Stimulated activated CD8-positive, alpha-beta memory T cell treated with anti-CD3 and anti-CD28 coated beads, Interleukin-12 subunit alpha, Interleukin-12 subunit beta, amount 100 ng/mL, for 24 hours (primary cell): ENCODE data around the gene DBP.

Experiments used
- DNase-seq: peaks from one replicate; pipeline ENCODE4 v3.0.0-alpha.2; 2020; ENCODE audit errors: extremely low read depth

The DBP gene

DNA sequence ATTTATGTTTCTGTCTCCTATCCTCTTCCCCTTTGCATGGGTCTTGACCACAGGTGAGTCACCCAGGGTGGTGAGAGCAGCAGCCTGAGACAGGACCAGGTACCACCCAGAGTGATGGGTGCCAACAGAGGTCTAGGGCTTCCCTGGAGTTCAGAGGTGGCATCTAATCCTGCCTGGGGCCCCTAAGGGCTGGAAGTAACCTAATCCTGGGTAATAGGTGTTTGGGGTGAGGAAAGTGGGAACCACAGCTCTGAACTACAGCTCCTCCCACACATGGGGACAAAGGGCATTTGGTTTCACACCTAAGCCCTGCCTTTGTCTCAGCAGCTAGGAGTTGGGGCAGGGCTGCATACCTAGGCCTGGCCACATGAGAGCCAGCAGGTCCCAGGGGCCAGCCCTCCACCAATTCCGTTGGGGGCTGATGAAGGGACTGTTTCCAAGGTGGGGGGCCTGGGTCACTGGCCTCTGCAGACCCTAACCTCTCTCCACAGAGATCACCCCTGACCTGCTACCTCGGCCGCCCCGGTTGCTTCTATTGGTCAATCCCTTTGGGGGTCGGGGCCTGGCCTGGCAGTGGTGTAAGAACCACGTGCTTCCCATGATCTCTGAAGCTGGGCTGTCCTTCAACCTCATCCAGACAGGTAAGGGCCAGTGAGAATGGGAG lies 9.8 kb downstream of the DBP start:
- DNase-seq: no peak

DNA sequence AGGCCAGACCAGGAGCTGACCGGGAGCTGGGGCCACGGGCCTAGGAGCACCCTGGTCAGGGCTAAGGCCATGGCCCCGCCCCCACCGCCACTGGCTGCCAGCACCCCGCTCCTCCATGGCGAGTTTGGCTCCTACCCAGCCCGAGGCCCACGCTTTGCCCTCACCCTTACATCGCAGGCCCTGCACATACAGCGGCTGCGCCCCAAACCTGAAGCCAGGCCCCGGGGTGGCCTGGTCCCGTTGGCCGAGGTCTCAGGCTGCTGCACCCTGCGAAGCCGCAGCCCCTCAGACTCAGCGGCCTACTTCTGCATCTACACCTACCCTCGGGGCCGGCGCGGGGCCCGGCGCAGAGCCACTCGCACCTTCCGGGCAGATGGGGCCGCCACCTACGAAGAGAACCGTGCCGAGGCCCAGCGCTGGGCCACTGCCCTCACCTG lies 11.3 kb downstream of the DBP start:
- DNase-seq: no peak

GRCh38 chr19:48624791-48625723 lies 12.1 kb downstream of the DBP start:
- no peak for DNase-seq

DNA sequence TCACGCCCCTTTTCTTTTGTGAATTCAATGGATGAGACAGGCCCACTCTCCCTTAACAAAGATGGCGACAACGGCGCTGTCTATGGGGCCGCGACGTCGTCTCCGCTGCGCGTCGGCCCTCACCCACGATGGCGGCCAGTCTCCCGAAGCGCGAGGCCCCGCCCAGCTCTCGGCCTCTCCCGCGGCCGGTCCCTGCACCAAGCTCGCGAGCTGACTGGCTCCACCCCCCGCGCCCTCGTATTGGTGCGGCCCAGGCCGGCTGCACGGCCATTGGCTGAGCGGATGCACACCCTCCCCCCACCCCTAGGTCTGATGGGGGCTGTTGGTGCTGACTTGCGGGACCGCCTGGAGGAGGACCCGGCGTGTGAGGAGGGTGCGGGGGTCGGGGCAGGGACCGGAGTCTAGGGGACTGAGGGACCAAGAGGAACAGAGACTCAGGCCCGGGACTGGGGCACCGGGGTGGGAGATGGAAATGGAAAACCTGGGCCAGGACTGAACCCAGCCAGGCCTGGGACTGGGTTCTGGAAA lies 13.0 kb downstream of the DBP start:
- DNase-seq: peak; percentile 99

DNA sequence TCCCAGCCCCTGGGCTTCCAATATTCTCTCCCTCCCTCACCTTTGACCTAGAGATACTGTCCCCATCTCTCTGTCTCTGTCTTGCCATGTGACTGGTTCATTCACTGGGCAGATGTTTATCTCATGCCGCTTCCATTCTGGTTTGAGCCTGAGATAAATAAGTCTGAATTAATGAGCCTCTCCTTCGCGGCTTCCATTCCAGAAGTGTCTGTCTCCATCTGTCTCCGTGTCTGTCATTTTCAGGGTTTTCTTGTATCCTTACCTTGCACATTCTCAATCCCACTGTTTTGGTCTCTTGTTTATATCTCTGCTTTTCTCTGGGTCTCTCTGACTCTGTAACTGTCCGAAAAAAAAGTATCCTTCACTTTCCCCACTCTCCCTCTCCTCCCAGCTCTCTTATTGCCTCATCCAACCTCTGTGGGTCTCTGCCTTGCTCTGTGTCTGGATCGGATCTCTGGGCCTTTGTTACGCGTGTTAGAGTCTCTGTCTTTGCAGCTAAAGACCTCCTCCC lies 13.6 kb downstream of the DBP start:
- DNase-seq: no peak

DNA sequence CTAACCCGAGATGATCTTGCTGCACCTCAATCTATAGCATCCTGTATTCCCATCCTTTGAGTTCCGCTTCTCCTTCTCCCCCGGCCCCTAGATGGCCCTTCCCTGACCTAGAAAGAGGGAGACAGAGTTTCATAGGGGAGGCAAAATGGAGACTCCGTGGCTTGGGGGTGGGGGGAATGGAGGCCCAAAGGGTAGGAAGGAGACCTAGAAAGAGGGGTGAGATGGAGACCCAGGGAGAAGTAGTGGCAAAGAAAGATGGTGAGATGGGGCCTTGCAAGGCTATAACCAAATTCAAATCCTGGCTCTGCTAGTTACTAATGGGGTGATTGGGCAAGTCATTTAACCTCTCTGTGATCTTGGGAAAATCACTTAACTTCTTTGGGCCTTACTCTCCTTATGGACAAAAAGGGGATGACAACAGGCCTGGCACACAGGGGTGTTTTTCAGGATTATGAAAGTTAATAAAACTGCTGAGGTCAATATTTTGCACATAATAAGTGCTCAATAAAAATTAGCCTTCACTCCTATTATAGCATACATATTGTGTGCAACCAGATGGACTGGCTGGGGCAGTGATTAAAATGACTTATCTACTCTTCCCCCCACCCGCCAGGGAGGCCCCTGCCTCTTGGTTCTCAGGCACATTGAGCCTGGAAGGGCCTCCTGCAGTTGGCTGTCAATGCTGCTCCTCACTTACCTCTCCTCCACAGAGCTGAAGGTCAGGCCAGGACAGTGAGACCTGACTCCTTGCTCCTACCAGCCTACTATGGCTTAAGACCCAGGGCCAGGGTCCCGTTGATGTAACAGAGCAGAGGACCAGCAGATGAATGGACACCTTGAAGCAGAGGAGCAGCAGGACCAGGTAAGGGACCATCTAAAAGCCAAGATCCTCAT lies 17.2 kb downstream of the DBP start:
- DNase-seq: no peak

- peak; percentile 93 for DNase-seq
These were observed 18.1 kb downstream of the DBP start, which contains the start of the genes RPL18 and SPHK2 for GRCh38 chr19:48618916-48619691. Gene RPL18 (minus strand): TSS chr19:48619178. CDS start chr19:48619143, 35 bp downstream. Gene SPHK2 (plus strand): TSS chr19:48619506. CDS start chr19:48620515, 1,009 bp downstream.

DNA sequence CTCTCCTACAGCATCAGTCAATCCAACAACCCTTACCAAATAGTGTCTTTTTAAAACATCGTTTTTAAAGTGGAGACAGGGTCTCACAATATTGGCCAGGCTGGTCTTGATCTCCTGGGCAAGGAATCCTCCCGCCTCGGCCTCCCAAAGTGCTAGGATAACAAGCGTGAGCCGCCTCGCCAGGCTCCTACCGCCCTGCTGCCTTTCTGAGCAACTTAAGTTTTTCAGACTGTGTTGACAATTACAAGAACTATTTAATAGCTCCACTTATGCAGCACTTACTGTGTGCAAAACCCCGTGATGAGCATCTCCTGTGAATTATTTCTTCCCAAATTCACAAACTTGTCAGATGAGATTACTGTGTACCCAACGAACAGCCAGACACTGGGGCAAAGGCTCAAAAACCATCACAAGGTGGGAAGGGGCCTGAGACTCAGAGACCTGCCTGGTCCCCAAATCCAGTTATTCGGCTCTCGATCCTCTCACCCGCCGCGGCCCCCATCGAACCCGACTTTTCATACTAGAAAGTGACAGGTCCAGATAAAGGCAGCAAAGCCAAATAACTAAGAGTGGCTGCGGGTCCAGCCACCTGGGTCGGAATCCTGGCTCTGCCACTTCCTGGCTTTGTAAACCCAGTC lies 18.8 kb downstream of the DBP start:
- DNase-seq: no peak

DNA sequence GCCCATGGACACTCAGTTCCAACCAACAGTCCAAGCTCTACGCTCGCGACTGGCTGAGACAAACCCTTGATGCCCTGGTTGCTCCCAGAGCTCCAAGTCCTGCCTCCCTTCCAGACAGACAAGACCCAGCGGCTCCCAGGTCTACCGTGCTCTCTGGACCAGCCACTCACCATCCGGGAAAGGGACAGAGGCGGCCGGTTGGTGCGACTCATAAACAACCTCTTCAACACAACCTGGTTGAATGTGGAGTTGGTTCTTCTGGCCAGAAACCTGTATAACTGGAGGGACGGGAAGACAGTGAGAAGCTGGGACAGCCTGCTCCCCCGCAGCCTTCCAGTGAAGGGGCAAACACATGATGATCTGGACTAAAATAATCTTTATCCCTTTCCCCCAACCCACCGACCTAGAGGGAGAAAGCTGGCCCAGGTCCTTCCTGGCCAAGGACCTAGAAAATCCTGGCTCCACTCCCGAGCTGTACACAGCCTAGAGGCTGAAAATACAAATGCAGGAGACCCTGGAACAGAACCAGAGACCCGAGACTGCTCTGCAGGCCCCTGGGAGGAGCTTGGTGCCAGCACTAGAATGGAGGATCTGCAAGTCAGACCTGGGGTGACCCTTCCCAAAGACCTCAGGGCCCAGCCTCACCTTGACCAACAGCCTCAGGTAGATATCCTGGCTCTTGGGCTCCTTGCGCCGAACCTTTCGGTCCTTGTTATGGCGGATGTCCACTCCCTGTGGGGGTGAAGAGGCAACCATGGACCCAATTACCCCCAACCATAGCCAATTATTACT lies 19.8 kb downstream of the DBP start:
- DNase-seq: no peak

DNA sequence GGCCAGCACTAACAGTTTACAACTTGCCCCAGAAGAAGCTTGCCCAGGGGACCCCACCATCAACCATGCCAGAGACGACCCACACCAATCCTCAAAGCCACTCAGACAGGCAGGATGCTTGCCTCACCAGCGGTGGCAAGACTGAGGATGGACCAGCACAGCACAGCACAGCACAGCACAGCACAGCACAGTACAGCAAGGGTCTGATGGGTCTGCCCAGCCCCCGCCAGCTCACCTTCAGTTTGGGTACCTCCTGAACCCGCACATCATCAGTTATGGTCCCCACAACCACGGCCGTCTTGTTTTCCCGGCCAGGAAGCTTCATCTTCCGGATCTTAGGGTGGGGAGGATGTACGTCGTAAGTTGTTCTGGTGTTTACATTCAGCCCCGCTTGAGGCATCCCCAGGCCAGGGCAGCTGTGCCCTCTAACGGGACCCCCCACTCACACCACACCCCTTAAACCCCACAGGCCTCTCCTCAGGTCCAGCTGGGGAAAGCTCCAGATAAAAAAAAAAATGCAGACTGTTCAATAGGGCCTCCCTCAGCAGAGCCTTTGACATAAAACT lies 20.6 kb downstream of the DBP start:
- no peak for DNase-seq

DNA sequence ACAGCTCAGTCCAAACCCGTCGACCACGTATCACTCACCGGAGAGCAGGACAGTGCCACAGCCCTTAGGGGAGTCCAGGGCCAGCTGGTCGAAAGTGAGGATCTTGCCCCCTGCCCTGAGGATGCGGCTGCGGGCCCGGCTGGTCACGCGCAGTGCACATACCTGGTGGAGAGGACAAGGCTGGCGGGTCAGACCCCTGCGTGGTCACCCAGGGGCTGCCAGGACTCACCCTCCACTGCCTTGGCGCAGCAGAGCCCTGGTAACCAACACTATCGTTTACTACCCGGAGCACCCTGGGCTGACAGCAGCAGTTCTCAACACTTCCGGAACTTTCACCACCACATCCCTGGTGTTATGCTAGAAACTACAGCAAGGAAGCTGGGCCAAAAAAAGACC lies 21.1 kb downstream of the DBP start:
- DNase-seq: no peak

GRCh38 chr19:48615231-48616040 lies 21.7 kb downstream of the DBP start:
- DNase-seq: no peak

GRCh38 chr19:48614436-48615230 lies 22.5 kb downstream of the DBP start, which contains the start of gene FAM83E:
Gene FAM83E (minus strand): TSS chr19:48615076. CDS start chr19:48613372, 1,704 bp downstream.
- no peak for DNase-seq

- DNase-seq: no peak
These were observed 23.2 kb downstream of the DBP start for GRCh38 chr19:48613852-48614435.

DNA sequence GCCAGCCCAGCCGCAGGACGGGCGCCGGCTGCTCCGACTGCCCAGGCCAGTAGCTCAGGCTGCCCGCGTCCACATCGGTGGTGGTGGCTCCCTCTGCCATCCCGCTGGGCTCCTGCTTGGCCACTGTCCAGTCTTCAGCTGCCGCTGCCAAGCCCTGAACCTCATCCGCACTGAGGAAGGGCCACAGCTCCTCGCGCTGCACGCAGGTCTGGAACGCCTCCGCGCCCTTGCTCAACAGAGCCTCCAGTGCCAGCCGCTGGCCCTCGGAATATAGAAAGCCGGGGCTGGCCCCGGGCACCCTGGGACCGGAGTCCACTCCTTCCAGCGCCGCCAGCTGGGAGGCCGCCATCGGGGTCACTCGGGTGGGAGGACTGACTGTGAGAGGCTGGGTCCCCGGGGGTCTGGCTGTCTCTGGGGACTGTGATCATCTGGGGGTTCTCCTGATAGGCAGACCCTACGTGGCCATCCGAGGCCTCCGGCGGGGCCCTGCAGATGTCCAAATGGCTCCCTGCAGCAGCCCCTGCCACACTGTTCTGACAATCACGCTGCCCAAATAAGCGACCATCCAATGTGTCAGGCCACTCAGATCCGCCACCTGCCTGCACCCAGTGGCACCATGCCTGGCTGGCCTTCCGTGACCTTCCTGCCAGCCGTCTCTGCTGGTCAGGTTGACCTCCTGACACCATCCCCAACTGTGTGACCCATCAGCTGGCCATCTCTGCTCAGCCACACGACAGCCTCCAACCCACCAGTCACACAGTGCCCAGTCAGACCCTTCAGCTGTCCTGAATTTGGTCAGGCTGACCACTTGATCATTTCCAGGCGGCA lies 23.9 kb downstream of the DBP start:
- no peak for DNase-seq

DNA sequence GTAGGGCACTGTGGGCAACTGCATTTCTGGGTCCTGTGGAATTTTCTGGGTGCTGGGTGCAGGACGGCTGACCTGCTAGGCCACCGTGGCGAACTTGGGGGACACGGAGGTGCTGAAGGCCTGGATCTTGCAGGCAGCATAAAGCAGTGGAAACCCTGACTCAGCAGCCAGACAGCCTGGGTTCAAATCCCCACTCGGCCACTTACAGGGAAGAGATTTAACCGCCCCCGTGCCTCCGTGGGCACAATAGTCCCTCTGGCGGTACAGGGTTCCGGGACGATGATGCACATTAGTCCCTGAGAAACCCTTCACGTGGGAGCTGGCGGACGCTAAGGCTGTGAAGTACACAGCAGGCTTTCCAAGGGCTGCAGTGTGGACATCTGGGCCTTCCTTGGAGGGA lies 25.3 kb downstream of the DBP start:
- DNase-seq: no peak
